Superior temporal gyrus (tissue), 1 donor: ENCODE measurements around the gene NPPC.
"Not testable (repeated sequence)": the region's sequence is repeated elsewhere in the genome, so short reads cannot be mapped to it uniquely, and the experiment has no call there.

ENCODE experiments used
- DNase-seq: peaks from one replicate; pipeline ENCODE4 v3.0.0-alpha.2; 2016; ENCODE audit errors: extremely low spot score

Gene NPPC

DNA sequence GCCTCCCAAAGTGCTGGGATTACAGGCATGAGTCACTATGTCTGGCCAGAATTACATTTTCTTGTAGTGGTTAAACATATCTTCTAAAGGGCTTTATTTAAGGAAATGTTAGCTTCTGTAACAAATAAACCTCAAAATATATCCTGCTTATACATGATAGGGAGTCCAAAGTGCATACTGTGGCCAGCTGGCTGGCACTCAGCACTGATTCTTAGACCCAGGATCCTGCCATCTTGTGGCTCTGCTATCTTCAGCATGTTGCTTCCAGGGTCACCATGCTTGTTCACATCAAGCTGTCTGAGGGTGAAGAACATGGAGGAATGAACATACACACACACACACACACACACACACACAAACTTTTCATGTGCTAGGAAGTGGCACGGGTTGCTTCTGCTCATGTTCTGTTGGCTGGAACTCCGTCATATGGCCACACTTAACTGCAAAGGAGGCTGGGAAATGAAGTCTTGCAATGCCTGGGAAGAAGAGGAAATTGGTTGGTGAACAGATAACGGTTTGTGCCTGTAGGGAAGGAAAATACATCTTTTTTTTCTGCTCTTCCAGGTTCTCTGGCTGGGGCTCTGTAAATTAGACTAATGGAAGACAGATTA, 40.0 kb downstream of the NPPC start:
- DNase-seq = no peak

DNA sequence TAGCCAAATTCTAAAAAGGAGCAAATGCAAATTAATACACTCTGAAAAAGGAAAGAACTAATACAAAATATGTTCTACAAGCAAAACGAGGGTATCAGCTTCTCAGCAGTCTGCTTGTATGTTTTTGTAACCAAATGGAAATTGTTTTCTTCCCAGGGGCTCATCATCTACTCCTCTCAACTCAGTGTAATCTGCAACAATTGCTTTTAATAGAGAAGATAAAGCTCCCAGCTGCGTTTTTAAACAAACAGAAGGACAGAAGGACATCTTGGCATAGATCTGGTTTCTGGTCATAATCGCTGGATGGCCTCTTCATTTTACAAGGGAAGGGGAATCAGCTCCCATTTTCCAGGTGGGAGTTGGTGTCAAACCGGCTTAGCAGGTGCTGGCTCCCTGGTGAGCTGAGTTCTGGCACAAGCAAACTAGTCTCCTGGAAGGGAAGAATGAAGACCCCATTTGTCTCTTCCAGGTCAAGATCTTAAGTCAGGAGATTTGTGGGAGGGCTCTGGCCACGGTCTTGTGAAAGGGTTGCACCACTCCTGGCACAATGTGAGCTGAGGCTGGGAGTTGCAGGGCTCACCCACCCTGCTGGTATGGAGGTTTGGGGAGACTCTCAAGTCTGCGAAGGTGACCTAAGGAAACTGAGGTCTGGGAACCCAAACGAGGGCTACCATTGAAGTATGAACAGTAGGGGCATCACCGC, 41.6 kb downstream of the NPPC start:
- DNase-seq = no peak

DNA sequence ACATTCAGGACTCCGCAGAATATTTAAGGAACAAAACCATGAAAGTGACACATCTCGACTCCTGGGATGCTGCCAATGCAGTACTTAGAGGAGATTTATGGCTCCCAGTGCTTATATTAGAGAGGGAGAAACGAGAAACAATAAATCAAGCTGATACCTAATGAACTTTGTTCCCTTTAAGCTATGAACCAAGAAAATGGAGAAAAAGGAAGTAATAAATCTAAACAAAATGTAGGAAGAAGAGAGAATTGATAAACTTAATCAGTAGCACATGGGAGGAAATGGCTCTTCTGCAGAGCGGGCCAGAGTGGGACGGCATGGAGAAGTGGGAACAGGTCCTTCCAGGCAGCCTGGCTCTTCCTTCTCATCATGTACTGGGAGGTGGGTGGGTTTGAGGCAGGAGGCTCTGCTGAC, 42.7 kb downstream of the NPPC start:
- DNase-seq = no peak

DNA sequence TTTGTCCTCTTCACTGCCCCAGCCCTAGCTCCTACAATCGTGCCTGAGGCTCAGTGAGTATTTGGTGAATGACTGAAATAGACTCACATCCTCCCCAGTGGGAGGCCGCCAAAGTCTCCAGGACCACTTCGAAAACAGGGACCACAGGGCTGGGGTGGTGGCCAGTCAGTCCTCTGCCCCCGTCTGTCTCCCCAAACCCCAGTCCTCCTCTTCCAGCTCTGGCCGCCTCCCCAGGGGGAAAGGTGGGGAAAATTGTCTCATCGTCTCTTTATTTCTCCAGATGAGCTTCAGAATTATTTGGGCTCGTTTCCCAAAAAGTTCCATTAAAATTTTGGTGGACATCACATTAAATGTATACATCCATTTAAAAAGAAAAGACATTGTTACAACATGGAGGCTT, 43.5 kb downstream of the NPPC start:
- DNase-seq = no peak

DNA sequence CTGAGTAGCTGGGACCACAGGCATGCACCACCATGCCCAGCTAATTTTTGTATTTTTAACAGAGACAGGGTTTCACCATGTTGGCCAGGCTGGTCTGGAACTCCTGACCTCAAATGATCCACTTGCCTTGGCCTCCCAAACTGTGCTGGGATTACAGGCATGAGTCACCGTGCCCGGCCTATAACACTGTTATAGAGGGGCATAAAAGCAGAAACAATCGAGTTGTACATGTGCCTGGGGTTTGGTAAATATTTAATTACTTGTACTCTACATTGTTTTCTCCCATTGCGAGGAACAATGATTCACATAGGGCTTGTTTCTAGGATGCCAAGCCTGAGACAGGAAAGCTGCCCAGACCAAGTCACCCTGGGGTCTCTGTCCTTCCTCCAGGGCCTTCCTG, 45.8 kb downstream of the NPPC start:
- not testable (repeated sequence) for DNase-seq

DNA sequence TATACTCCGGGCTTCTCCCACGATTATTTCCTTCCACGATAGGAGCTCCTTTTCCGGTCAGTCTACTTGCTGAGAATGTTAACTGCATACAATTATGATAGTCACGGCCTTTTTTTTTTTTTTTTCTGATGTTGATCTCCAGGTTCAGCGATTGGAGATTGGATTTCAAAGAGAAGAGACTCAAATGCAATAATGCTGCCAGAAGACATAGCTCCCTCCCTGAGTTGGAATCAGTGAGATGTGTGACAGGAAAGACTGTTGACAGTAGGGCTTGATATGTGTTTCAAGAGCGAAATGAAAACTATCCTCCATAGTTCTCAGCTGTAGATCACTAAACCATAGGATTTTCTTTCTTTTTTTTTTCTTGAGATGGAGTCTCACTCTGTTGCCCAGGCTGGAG, 47.0 kb downstream of the NPPC start:
- DNase-seq = no peak

DNA sequence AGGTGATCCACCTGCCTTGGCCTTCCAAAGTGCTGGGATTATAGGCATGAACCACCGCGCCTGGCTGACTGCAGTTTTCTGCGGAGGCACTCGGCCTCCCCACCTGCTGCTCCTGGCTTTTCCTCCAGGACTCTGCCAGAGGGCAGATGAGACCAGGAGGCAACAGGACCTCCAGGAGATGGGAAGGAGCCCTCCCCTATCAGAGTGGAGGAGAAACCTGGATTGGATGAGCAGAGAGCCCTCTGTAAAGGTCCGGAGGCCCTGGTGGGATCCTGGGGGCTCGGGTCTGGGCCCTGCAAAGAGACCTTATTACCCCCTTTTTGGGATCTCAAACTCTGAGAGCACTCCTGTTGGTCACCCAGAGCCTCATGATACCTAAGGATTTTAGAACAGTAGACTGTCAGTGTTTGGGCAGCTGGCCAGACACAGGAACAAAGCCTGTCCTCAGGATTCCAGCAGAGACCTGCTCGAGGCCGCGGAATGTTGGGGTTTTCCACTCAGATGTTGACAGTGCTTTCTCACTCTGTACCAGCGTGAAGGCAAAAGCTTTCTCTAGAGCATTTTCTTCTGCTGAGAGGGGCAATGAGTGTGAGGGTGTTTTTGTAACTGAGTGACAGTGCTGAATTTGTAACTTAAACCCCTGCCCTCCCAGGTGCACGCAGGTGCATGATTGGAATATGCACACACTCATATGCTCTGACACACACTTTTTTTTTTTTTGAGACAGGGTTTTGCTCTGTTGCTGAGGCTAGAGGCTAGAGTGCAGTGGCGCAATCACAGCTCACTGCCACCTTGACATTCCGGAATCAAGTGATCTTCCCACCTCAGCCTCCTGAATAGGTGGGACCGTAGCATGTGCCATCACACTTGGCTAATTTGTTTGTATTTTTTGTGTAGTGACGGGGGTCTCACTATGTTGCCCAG, 48.4 kb downstream of the NPPC start:
- DNase-seq = no peak

DNA sequence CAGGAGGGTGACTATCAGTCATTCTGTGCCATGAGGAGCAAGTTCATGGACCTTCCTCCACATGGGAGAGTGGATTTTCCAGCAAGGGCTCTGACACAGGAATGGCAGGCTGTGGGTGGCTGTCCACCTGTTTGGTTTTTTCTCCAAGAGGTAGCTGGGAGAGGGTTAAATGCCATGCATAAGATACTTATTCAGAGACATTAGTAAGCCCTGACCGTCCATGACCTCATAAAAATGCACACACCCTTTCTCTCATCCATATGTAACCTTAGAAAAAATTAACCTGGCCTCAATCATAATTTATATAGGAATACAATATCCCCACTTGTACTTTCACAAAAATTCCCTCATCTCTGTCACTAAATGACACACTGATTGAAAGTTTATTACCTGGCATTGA, 51.3 kb downstream of the NPPC start:
- DNase-seq = no peak
